HK-2 (cell line): Measurements from ENCODE around the gene EPS8.
A peak's percentile ranks its signal among the peaks of the same experiment; 100 is the strongest.

ENCODE experiments used
- DNase-seq: peaks from one replicate; pipeline ENCODE4 v3.0.0-alpha.2; 2018; ENCODE audit not compliant: unreplicated experiment

EPS8 gene

GRCh38 chr12:15789220-15790171, at the start of gene EPS8:
Gene EPS8, minus strand, starts transcription at chr12:15789388. Its CDS starts 106,437 bp downstream, at chr12:15682951.
- peak; percentile 92 for DNase-seq

- DNase-seq = no peak
These were observed 48.1 kb upstream of the EPS8 start for GRCh38 chr12:15837141-15837790.

DNA sequence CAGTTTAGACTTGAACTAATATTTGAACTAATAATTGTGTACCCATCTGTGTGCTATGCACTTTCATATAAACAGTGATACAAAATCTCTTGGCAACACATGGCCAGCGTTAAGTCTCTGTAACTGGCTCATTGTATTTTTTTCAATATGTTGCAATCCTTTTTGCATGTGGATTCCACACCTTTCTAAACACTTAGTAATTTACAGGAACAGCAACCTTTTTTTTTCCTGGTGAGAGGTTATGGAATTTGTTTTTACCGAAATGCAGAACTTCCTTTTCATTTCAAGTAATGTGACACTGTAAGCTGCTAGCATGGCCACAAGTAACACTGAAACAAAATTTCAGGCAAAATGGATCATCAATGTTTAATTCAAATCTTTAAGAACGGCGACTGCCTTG, 45.4 kb upstream of the EPS8 start:
- DNase-seq = no peak

DNA sequence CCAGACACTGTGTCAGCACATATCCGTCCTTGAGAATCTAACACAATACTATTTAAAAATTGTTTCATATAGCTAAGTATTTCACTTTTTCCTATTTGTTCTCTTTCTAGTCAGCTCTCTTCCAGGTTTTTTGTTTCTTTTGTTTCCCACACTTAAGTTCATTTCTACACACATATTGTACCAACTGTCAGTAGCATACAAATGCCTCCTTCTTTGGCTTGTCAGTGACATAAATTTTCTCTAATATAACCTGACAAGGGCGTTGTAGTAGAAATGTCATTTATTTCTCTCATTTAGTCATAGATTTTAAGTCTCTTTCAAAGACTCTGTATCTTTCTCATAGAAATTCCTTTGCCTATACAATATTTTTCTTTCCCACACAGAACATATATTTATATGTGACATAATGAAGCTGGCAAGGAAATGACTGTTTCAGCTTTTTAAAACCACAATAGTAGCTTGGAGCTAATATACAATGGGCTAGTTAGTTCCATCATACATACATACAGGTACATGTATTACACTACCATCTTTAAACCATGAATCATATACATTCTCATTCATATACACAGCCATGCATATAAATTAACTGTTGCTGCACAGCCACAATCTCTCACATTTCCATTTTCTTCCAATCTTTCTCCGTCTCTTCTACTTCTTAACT, 42.3 kb upstream of the EPS8 start:
- DNase-seq = no peak

GRCh38 chr12:15830538-15830937, 41.4 kb upstream of the EPS8 start:
- DNase-seq = no peak

- DNase-seq = no peak
These were observed 40.8 kb upstream of the EPS8 start for GRCh38 chr12:15829949-15830348.

- DNase-seq = no peak
These were observed 40.1 kb upstream of the EPS8 start for GRCh38 chr12:15829255-15829654.

GRCh38 chr12:15827136-15827535, 37.9 kb upstream of the EPS8 start:
- DNase-seq = no peak

GRCh38 chr12:15824516-15824915, 35.3 kb upstream of the EPS8 start:
- DNase-seq = no peak

DNA sequence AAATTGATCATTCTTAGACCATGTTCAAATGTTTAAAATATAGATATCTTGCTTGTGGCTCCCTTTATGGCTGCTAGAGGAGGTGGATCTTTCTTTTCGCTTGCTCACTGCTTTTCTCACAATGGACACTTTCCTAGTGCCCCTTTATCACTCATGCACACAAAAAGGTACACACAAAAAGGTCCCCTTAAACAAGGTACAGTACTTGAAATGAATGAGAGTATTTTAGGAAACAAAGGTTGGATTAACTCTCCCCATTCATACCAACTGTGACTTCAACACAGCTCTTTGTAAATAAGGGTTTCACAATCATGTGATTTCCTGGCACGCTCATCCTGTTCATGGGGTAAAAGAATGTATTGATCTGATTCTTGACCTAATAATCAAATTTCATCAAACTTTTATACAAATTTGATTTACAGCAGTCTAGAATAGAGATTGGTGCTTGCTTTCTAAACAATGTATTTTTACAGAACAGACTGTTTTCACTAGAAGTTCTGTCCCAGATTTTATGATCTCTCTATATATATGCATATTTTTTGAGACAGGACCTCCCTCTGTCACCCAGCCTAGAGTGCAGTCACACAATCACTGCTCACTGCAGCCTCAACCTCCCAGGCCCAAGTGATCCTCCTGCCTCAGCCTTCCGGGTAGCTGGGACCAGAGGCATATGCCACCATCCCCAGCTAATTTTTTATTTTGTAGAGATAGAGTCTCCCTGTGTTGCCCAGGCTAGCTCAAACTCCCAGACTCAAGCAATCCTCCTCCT, 34.4 kb upstream of the EPS8 start:
- DNase-seq = no peak

DNA sequence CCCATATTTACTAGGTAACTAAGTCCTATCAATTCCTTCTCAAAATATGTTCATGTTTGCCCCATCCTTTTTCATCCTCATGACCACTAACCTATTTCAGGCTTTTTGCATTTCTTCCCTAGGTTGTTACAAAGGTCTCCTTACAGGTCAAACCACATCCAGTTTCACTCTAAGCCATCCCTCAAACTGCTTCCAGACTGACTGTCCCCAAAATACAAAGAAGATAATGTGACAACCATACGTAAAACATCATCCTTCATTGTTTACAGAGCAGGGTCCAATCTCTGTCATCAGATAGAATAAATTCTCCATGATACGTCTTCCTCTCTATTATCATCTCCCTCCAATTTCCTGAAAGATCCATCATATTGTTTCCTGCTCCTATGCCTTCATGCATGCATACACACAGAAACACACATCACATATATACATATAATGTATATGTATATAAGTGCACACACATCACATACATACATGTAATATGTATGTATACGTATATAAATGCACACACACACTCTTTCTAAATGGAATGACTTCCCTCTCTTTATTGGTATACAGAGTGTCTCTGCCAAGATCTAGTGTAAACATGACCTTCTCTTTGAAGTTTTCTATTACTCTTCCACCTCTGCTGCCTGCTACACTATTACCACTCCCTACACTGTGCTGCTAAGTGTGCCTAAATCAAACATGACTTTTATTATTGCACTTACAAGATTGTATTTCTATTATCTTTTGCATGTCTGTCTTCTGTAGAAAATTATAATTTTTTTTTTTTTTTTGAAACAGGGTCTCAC, 30.7 kb upstream of the EPS8 start:
- no peak for DNase-seq

GRCh38 chr12:15818418-15818817, 29.2 kb upstream of the EPS8 start:
- DNase-seq = no peak

GRCh38 chr12:15815730-15816129, 26.5 kb upstream of the EPS8 start:
- DNase-seq = no peak

DNA sequence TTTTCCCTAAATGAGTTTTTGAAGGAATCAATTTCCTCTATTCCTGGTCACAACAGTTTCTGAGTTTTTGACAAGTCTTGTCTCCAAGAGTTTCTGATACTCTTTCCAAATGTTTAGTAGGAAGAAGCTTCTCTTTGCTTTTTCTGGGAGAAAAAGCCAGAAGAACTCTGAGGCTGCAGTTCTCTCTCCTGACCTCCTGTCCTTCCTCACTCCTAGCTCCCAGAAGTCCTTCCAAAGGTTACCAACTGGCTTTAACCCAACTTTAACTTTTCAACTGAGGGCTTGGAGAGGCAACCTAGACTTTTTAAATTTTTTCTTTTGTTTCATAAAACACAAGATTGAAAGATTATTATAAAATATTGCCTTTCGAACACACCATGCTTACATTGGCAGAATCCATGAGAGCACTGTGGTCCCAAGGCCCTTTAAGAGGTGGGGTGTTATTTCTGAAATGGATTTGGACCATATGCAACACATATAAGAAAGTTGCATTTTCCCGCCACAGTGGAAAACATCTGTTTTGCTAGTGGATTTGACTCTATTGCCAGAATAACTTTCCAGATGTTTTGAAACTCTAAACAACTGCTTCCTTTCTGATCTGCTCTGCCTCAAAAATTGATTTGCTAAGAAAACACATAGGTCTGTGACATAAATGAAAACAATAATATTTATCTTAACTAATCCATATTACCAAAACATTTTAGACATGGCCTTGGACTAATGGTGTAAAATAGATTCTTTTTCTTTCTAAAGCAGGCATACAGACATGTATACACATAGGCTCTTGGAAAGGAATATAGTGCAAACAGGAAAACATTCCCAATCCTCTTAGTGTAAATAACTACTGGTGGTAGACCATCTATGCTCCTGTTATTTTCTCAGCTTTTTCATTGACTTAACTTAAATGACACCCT, 22.3 kb upstream of the EPS8 start:
- no peak for DNase-seq

DNA sequence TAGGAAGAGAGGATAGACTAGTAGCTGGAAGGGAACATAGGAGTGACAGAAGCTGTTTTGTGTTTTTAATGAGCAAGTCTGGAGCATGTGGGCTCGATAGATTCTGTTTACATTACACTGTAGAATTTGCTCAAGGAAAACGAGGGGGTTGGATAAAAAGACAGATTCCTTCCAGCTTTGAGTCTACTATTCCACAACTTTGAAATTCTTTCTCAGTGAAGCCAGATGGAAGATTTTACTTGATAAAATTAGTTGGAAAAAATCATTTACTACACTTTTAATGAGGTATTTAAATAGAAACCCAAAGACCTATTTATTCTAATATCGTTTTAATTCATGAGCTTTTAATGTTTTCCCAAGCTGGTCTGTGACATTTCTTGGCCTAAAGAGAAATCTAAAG, 19.5 kb upstream of the EPS8 start:
- no peak for DNase-seq

DNA sequence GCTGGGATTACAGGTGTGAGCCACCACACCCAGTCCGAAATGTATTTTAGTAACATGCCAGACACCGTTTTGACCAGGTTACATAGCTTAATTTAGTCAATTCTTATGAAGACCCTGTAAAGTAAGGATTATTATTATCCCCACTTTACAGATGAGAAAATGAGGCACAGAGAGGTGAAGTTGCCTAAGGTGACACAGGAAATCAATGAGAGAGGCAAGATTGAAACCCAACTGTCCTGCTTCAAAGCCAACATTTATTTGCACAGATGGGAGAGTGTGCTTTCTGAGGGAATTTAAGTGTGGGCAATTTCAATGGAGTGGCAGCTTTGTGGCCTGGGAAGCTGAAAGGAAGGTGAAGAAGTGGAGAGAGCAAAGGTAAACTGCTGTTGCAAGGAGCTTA, 19.1 kb upstream of the EPS8 start:
- DNase-seq = no peak

DNA sequence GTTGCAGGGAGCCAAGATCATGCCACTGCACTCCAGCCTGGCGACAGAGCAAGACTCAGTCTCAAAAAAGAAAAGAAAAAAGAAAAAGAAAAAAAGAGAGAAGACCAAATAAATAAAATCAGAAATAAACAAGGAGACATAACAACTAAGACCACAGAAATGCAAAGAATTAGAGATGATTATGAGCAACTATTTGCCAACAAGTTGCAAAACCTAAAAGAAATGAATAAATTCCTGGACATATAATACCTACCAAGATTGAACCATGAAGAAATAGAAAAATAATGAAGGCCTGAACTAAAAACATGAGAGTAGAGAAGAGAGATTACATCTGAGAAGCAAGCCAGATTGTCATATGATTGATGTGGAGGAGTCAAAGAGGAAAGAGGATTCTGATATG, 17.6 kb upstream of the EPS8 start:
- no peak for DNase-seq

DNA sequence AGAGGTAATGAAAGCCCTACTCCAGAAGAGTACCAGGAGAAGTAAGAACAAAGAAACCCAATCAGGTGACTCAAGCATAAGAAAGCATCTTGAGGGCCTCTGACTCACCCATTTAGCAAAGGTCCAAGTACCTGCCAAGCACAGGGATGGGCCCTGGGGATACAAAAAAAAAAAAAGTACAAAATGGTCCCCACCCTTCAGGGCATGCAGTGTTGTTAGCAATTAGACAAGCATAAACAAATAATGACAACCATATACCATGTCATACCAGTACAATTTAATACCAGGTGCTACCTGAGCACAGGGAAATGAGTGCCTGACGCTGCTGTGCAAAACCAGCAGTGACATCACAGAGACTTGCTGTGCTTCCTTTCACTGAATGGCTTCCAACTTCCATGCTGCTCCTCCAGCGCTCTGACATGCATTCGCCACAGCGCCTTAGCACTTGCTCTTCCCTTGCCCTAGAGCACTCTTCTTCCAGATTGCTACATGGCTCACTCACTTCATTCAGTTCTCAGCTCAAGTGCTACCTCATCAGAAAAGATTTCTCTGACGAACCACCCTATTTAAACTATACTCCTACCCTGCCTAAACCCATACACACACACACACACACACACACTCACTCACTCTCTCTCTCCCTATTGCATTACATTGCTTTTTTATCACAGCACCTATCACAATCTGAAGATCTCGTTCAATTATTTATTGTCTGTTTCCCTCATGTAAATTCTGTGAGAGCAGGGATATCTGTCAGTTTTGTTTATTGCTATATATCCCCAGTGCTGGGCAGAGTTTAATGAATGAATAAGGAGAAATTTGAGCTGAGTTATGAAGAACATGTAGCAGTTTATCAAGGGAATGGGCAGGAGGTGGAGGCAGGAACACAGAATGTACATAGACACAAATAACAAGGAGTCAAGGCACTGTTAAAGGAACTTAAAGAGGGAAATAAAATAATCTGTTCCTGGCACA, 12.9 kb upstream of the EPS8 start:
- no peak for DNase-seq

DNA sequence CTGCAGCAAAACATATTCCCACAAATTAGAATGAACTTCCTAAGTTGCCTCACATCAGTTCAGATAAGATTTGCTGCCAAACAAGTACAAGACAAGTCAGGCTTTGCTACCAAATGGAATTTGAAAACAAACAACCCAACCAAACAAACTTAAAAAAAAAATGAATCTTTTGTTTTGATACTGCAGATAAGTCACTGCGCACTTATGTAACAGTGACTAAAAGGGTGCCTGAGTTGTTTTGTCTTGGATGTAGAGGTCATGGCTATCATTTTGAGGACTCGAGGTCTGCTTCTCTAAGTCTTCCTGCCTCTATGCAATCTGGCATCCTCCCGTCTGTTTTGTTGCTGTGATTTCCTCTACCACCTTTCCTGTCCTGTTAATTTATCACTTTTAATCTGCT, 11.1 kb upstream of the EPS8 start:
- DNase-seq = no peak
